Endothelial cell of umbilical vein (primary cell): ENCODE measurements around the gene JPH3. TPM values are rescaled to one million over a fixed set of nuclear protein-coding genes. Genes with fewer than 3 reads are reported as not detected.

Source experiments
- BruUV-seq: library from RNA; stranded (reverse); fragments of 400-500 nt; replicated peaks from 2 replicates; lab custom pipeline; 2021; lab: Mats Ljungman, UMichigan
- CTCF ChIA-PET: fragments of 300-600, 350-600 bp; sonication (Branson Sonifier 250); formaldehyde crosslinking; loops from one replicate; lab custom pipeline; 2021; ENCODE audit warnings: antibody characterized with exemption, inconsistent platforms; lab: Charles Lee
- POLR2A ChIA-PET: fragments of 300-600, 350-600 bp; sonication (Branson Sonifier 250); formaldehyde crosslinking; loops from one replicate; lab custom pipeline; 2021; ENCODE audit warnings: antibody characterized with exemption, inconsistent platforms; lab: Charles Lee
- DNase-seq: peaks from one replicate; pipeline ENCODE4 v3.0.0-alpha.2; 2011; ENCODE audit warnings: low read depth, low spot score
- FAIRE-seq: peaks from 2 replicates; lab custom pipeline; 2011; peaks lifted over from hg19 to GRCh38; lab: Jason Lieb, UNC
- H2AFZ ChIP-seq: 2 replicates; pipeline ENCODE4 v1.6.0; 2012; ENCODE audit warnings: low read depth, low read length, control low read depth, inconsistent platforms
- H3K27ac ChIP-seq: 2 replicates; pipeline ENCODE4 v1.5.1; 2011; ENCODE audit warnings: low read depth, mild to moderate bottlenecking, control low read depth, low read length, moderate library complexity; ENCODE audit not compliant: insufficient read depth
- H3K27me3 ChIP-seq, 2 experiments: 2 replicates each; pipeline versions ENCODE4 v1.6.0 to v1.6.1; 2011; ENCODE audit warnings: low read length in 2 of 2, mixed read lengths in 1 of 2; ENCODE audit not compliant: control insufficient read depth in 2 of 2, insufficient read depth in 2 of 2
- H3K36me3 ChIP-seq, 2 experiments: 2 replicates in 1 of 2; 3 replicates in 1 of 2; pipeline ENCODE4 v1.5.1; 2011; ENCODE audit warnings: low read length in 2 of 2, mild to moderate bottlenecking in 1 of 2, moderate library complexity in 1 of 2; ENCODE audit not compliant: control insufficient read depth in 2 of 2, insufficient read depth in 2 of 2; ENCODE audit errors: extremely low read depth in 1 of 2
- H3K4me1 ChIP-seq: 3 replicates; pipeline ENCODE4 v1.5.1; 2011; ENCODE audit warnings: mild to moderate bottlenecking, low read length; ENCODE audit not compliant: control insufficient read depth, insufficient read depth; ENCODE audit errors: extremely low read depth
- H3K4me2 ChIP-seq: 2 replicates; pipeline ENCODE4 v1.6.1; 2011; ENCODE audit warnings: low read length, control low read depth, mixed read lengths; ENCODE audit not compliant: insufficient read depth
- H3K4me3 ChIP-seq, 3 experiments: fragments of 200-600 bp in 1 of 3; sonication (generic), shearing (Covaris generic) in 1 of 3; replicated peaks in 1 of 3; 2 replicates each; pipeline ENCODE4 v1.5.1; 2011 to 2016; ENCODE audit warnings: control low read depth in 3 of 3, low read length in 3 of 3, mild to moderate bottlenecking in 2 of 3, inconsistent platforms in 1 of 3, low read depth in 1 of 3, moderate library complexity in 1 of 3; ENCODE audit not compliant: insufficient read depth in 1 of 3
- H3K79me2 ChIP-seq: 2 replicates; pipeline ENCODE4 v1.6.0; 2012; ENCODE audit warnings: low read length, inconsistent platforms; ENCODE audit not compliant: control insufficient read depth, insufficient read depth
- H3K9ac ChIP-seq: replicated peaks from 2 replicates; pipeline ENCODE3; 2011; ENCODE audit warnings: low read length, control low read depth; ENCODE audit not compliant: insufficient read depth; ENCODE audit errors: extremely low read depth
- H3K9me1 ChIP-seq: replicated peaks from 3 replicates; pipeline ENCODE4 v1.6.0; 2011; ENCODE audit warnings: mild to moderate bottlenecking, low read length; ENCODE audit not compliant: control insufficient read depth, insufficient read depth; ENCODE audit errors: extremely low read depth
- H3K9me3 ChIP-seq: replicated peaks from 2 replicates; pipeline ENCODE4 v1.5.1; 2012; ENCODE audit warnings: low read length, inconsistent platforms; ENCODE audit not compliant: control insufficient read depth, insufficient read depth
- H4K20me1 ChIP-seq: replicated peaks from 2 replicates; pipeline ENCODE3; 2011; ENCODE audit warnings: mild to moderate bottlenecking, low read length; ENCODE audit not compliant: control insufficient read depth, insufficient read depth; ENCODE audit errors: extremely low read depth
- EZH2 ChIP-seq: IDR thresholded peaks from 2 replicates; pipeline ENCODE4 v1.6.1; 2012; ENCODE audit warnings: borderline replicate concordance, low read depth, mild to moderate bottlenecking, moderate library complexity, low read length, inconsistent platforms; ENCODE audit not compliant: severe bottlenecking
- FOS ChIP-seq: IDR thresholded peaks from 2 replicates; pipeline ENCODE4 v1.6.1; 2011; ENCODE audit warnings: mild to moderate bottlenecking, low read length, moderate library complexity, borderline replicate concordance; ENCODE audit not compliant: insufficient read depth
- GATA2 ChIP-seq: IDR thresholded peaks from 2 replicates; pipeline ENCODE4 v1.7.0; 2011; ENCODE audit warnings: low read depth, mild to moderate bottlenecking, moderate library complexity, mixed read lengths, low read length; ENCODE audit not compliant: insufficient read length, insufficient read depth
- JUN ChIP-seq: IDR thresholded peaks from 2 replicates; pipeline ENCODE4 v1.6.1; 2011; ENCODE audit warnings: borderline replicate concordance, low read depth; ENCODE audit not compliant: insufficient read length, insufficient read depth
- MYC ChIP-seq: IDR thresholded peaks from one replicate; pipeline ENCODE4 v1.6.1; 2011; ENCODE audit warnings: mild to moderate bottlenecking, low read depth, low read length
- POLR2A ChIP-seq: IDR thresholded peaks from 2 replicates; pipeline ENCODE4 v1.6.1; 2012; ENCODE audit warnings: low read depth, mild to moderate bottlenecking, control low read depth, low read length
- POLR2AphosphoS5 ChIP-seq: IDR thresholded peaks from 2 replicates; pipeline ENCODE4 v1.6.1; 2012; ENCODE audit warnings: low read depth, mild to moderate bottlenecking, control low read depth, low read length, moderate library complexity; ENCODE audit not compliant: insufficient read depth
- dilution Hi-C: fragments of 300-500 bp; cut with MboI; formaldehyde crosslinking; loops from one replicate; pipeline ENCODE4 v1.15.0; 2019; ENCODE audit warnings: low sequenced_read_pairs; ENCODE audit not compliant: extremely low pct_ligation_motif_present
- intact Hi-C: fragments of 100-400 bp; cut with micrococcal nuclease; formaldehyde crosslinking; loops from one replicate; pipeline ENCODE4 v1.10.0; 2022
- polyA plus RNA-seq, 4 experiments: library from polyadenylated mRNA; depleted of rRNA in 3 of 4; stranded (reverse) in 3 of 4; unstranded in 1 of 4; fragments of >200 nt; gene quantifications; 2 replicates each; pipeline versions ENCODE4 v1.2.1 to v1.2.3, GENCODE V29; 2011 to 2012; ENCODE audit warnings: missing spikeins in 1 of 4
- total RNA-seq: library from RNA; stranded (reverse); gene quantifications from 2 replicates; pipeline ENCODE4 v1.2.3, GENCODE V29; 2021
- TF ChIP-seq, protein P1 (sequence below), 2 donors: IDR thresholded peaks; 1 replicate in 1 of 2; 2 replicates in 1 of 2; pipeline ENCODE4 v1.5.1; 2011; ENCODE audit warnings: low read length in 2 of 2, mild to moderate bottlenecking in 2 of 2, moderate library complexity in 2 of 2, control low read depth in 1 of 2, inconsistent platforms in 1 of 2, low read depth in 1 of 2; ENCODE audit not compliant: insufficient read depth in 1 of 2; ENCODE audit errors: extremely low read depth in 1 of 2
- TF ChIP-seq, protein P2 (sequence below): IDR thresholded peaks from 2 replicates; pipeline ENCODE4 v1.6.1; 2011; ENCODE audit not compliant: insufficient read depth, insufficient read length

The JPH3 gene
- total and polyA plus RNA-seq, 2 donors (not counting 3 experiments of a cell fraction or from before 2014, with no cell fraction given) = 0.22 to 0.30 TPM

DNA sequence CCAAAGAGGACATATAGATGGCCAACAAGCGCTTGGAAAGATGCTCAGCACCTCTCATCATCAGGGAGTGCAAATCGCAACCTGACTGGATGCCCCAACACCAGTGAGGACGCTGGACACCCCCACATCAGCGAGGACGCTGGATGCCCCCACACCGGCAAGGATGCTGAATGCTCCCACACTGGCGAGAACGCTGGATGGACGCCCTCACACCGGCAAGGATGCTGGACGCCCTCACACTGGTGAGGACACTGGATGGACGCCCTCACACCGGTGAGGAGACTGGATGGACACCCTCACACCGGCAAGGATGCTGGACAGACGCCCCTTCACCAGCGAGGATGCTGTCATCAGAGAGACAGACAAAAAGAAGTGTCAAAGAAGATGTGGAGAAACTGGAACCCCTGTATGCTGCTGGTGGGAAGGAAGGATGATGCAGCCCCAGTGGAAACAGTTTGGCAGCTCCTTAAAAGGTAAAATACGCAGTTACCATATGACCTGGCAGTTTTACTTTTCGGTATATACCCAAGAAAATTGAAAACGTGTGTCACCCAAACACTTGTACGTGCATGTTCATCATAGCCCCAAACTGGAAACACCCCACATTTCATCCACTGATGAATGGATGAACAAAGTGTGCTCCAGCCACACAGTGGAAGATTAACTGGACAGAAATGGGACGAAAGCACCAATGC, 10.1 kb upstream of the JPH3 start:
- H2AFZ ChIP-seq = no peak overlapping the region
- no peaks in the 10 kb centered on the region for H3K9me1 ChIP-seq
- no peak overlapping the region for H3K27ac ChIP-seq
- TF ChIP-seq GATA2 (no peak), MYC (no peak), JUN (no peak), EZH2 (no peak), FOS (no peak), POLR2A (no peak), POLR2AphosphoS5 (no peak)
- TF ChIP-seq, protein P1, sequence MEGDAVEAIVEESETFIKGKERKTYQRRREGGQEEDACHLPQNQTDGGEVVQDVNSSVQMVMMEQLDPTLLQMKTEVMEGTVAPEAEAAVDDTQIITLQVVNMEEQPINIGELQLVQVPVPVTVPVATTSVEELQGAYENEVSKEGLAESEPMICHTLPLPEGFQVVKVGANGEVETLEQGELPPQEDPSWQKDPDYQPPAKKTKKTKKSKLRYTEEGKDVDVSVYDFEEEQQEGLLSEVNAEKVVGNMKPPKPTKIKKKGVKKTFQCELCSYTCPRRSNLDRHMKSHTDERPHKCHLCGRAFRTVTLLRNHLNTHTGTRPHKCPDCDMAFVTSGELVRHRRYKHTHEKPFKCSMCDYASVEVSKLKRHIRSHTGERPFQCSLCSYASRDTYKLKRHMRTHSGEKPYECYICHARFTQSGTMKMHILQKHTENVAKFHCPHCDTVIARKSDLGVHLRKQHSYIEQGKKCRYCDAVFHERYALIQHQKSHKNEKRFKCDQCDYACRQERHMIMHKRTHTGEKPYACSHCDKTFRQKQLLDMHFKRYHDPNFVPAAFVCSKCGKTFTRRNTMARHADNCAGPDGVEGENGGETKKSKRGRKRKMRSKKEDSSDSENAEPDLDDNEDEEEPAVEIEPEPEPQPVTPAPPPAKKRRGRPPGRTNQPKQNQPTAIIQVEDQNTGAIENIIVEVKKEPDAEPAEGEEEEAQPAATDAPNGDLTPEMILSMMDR (IDR thresholded peaks at IDR 0.05; ENCODE audit: extremely low read depth in 1 of 2, insufficient read depth in 1 of 2, low read depth in 1 of 2, low read length in 2 of 2) = no peak
- TF ChIP-seq, protein P2, sequence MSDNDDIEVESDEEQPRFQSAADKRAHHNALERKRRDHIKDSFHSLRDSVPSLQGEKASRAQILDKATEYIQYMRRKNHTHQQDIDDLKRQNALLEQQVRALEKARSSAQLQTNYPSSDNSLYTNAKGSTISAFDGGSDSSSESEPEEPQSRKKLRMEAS = no peak
- CTCF ChIA-PET = interaction anchor here (1.0 kb wide), 1 partner anchor 177 kb away, joined by 5 read pairs; no protein-coding TSS in a partner anchor
- H3K4me2 ChIP-seq = no peak overlapping the region
- H3K9ac ChIP-seq = no peak overlapping the region
- H3K4me1 ChIP-seq = no peaks in the 10 kb centered on the region
- intact Hi-C loops (no loop called here), dilution Hi-C loops (no loop called here)
- H3K9me3 ChIP-seq = no peaks in the 10 kb centered on the region
- peaks cover 2 to 6% of the 10 kb centered on the region in 2 experiments for H3K27me3 ChIP-seq
- DNase-seq (no peak), FAIRE-seq (no peak)
- H4K20me1 ChIP-seq = no peaks in the 10 kb centered on the region
- BruUV-seq = no TSS peak
- H3K36me3 ChIP-seq = no peaks in the 10 kb centered on the region
- POLR2A ChIA-PET = no interaction called here
- no peaks in the 10 kb centered on the region for H3K79me2 ChIP-seq
- no peak overlapping the region for H3K4me3 ChIP-seq
